NCI-H345 (cell line): ENCODE data around the gene ARMC7.
"Not testable (repeated sequence)": the region's sequence is repeated elsewhere in the genome, so short reads cannot be mapped to it uniquely, and the experiment has no call there.

Source experiments
- DNase-seq: peaks from one replicate; lab custom pipeline; 2025; lab: John Stamatoyannopoulos, UW

ARMC7 gene

GRCh38 chr17:75154195-75155106, 44.7 kb downstream of the ARMC7 start, which contains the start of gene JPT1:
Gene JPT1, minus strand, starts transcription at chr17:75154512. Its CDS starts 115 bp downstream, at chr17:75154397.
- peak; percentile 100 for DNase-seq

GRCh38 chr17:75155191-75155601, 45.4 kb downstream of the ARMC7 start:
- DNase-seq, result no peak

GRCh38 chr17:75158480-75158879, 48.7 kb downstream of the ARMC7 start:
- DNase-seq, result not testable (repeated sequence)

- no peak for DNase-seq
Measured at GRCh38 chr17:75159196-75160031, 49.6 kb downstream of the ARMC7 start.

- no peak for DNase-seq
Measured at GRCh38 chr17:75160211-75160610, 50.4 kb downstream of the ARMC7 start.

GRCh38 chr17:75163074-75163473, 53.3 kb downstream of the ARMC7 start:
- DNase-seq, result no peak

GRCh38 chr17:75164606-75165005, 54.8 kb downstream of the ARMC7 start:
- DNase-seq, result not testable (repeated sequence)

- no peak for DNase-seq
Measured at GRCh38 chr17:75168998-75169397, 59.2 kb downstream of the ARMC7 start.

- DNase-seq, result no peak
Measured at GRCh38 chr17:75173526-75173925, 63.8 kb downstream of the ARMC7 start.

- no peak for DNase-seq
Measured at GRCh38 chr17:75174996-75175395, 65.2 kb downstream of the ARMC7 start.

- DNase-seq, result no peak
Measured at GRCh38 chr17:75176625-75177024, 66.9 kb downstream of the ARMC7 start.

GRCh38 chr17:75178453-75178852, 68.7 kb downstream of the ARMC7 start:
- no peak for DNase-seq
